GM18499 (cell line): Measurements from ENCODE around the gene EPHB3.

ENCODE experiments used
- ATAC-seq: cut with Tn5 transposase; IDR thresholded peaks from one replicate; pipeline ENCODE4 v1.9.1; 2021; ENCODE audit warnings: moderate number of reproducible peaks; ENCODE audit not compliant: insufficient read depth, unreplicated experiment

EPHB3 gene

GRCh38 chr3:184542577-184542976 lies 19.0 kb upstream of the EPHB3 start:
- ATAC-seq: no peak

DNA sequence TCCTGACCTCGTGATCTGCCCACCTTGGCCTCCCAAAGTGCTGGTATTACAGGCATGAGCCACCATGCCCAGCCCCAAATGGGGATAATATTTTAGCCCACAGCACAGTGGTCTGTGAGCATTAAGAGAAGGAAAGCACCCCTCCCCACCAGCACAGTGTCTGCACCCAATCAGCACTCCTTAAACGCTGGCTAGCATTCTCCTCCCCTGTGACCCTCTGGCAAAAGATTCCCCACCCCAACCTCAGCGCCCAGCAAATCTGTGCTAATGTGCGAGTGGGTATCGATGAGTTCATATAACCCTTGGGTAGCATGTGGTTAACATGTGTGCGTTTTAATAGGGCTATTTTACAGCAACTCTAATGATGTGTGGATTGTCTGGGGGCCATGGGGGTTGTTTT lies 18.3 kb upstream of the EPHB3 start:
- no peak for ATAC-seq

DNA sequence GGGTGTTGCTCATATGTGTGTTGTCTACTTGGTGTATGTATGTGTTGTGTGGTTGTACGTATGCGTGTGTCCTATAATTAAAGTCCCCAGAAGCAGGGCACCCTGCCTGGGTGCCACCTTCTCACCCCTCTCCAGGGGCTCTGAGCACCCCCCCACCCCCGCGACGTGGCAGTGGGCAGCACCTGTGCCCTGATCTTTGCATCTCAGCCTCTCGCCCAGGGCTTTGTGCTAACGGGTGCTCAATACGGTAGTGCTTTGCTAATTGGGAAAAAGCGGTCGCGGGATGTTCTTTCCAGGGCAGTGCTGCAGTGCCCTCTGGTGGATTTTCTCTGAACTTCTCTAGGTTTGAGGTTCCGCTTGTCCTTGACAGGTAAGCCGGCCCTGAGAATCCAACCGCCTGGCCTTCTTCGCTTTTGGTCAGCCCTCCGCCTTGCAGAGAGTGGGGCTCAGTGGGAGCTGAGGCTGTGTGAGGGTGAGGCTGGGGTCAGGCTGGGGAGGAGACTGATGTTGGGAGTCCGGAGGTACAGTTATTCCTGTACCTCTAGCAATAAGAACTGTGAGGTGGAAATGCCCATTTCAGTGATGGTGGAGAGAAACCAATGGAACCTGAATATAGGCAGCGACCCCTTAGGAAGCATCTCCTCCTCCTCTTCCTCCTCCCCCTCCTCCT lies 17.6 kb upstream of the EPHB3 start:
- ATAC-seq: no peak

DNA sequence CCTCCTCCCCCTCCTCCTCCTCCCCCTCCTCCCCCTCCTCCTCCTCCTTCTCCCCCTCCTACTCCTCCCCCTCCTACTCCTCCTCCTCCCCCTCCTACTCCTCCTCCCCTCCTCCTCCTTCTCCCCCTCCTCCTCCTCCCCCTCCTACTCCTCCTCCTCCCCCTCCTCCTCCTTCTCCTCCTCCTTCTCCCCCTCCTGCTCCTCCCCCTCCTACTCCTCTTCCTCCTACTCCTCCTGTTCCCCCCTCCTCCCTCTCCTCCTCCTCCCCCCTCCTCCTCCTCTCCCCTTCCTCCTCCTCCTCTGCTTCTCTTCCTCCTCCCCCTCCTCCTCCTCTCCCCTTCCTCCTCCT lies 17.1 kb upstream of the EPHB3 start:
- ATAC-seq: no peak

- no peak for ATAC-seq
These were observed 15.8 kb upstream of the EPHB3 start for GRCh38 chr3:184545769-184546168.

- no peak for ATAC-seq
These were observed 15.3 kb upstream of the EPHB3 start for GRCh38 chr3:184546252-184546651.

GRCh38 chr3:184549796-184550577 lies 11.6 kb upstream of the EPHB3 start:
- ATAC-seq: no peak

DNA sequence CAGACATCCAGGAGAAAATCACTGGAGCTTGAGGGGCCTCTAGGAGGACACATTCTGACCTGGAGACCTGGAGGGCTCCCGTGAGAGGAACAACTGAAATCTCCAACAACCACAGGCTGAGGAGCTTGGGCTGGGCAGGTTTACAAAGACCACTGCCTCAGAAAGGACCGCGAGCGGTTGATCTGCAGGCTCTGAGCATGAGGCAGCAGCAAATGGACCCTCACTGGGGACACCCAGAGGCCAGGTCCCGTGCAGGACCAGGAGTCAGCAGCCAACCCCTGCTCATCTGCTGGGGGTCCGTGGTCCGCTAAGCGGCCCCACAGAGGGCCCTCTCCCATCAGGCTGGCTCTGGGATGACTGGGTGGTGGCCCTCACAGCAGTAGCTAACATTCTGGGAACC lies 10.5 kb upstream of the EPHB3 start:
- no peak for ATAC-seq

DNA sequence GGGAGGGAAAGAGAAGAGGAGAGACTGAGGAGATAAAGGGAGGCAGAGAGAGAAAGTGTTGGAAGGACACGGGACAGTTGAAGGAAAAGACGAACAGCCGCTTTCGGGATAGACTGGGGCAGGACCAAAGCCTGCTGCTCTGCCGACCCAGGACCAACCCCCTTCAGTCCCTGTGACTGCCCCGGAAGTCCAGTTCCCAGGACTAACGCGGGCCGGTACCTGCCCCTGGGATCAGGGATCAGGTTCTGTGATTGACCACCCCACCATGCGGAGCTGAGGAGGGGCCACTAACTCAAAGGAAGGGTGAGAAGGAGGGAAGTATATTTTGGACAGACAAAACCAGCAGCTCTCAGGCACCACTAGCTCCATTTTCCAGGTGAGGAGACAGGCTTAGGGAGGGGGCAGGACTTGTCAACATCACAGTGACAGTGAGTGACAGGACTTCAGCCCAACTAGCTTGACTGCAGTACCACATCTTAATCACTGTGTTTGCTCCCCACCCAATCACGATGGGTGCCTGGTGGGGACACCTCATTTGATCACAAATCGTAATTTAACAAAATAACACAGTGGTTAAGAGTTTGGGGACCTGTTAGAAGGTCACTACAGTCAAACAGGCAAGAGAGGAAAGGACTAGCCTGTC lies 9.8 kb upstream of the EPHB3 start:
- ATAC-seq: no peak

- ATAC-seq: no peak
These were observed 9.3 kb upstream of the EPHB3 start for GRCh38 chr3:184552296-184552695.

DNA sequence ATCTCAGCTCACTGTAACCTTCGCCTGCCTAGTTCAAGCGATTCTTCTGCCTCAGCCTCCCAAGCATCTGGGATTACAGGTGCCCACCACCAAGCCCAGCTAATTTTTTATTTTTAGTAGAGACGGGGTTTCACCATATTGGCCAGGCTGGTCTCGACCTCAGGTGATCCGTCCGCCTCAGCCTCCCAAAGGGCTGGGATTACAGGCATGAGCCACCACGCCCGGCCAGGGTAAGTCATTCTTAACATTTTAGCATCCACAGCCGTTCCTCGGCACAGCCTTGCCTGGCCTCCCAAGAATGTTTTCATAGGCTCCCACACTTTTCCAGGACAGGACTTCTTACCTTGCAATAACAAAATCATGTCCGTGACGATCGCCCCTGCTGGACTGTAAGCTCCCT lies 8.7 kb upstream of the EPHB3 start:
- no peak for ATAC-seq

GRCh38 chr3:184553385-184553784 lies 8.2 kb upstream of the EPHB3 start:
- no peak for ATAC-seq

DNA sequence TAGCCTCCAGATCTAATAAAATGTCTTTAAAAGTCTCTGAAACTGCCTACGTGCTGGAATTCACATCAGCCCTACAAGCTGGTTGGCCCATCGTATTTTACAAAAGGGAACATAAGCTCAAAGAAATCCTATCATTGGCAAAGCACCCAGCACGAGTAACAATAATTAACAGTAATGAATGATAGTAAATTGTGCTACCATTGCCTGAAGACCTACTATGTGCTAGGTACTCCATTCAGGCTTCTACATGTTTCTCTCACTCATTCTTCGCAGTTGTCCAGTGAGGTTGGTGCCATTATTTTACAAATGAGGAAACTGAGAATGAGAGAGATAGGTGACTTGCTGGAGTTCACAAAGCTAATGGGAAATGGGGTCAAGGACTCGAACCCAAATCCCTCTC lies 7.1 kb upstream of the EPHB3 start:
- ATAC-seq: no peak

- ATAC-seq: no peak
These were observed 4.8 kb upstream of the EPHB3 start for GRCh38 chr3:184556582-184557347.

DNA sequence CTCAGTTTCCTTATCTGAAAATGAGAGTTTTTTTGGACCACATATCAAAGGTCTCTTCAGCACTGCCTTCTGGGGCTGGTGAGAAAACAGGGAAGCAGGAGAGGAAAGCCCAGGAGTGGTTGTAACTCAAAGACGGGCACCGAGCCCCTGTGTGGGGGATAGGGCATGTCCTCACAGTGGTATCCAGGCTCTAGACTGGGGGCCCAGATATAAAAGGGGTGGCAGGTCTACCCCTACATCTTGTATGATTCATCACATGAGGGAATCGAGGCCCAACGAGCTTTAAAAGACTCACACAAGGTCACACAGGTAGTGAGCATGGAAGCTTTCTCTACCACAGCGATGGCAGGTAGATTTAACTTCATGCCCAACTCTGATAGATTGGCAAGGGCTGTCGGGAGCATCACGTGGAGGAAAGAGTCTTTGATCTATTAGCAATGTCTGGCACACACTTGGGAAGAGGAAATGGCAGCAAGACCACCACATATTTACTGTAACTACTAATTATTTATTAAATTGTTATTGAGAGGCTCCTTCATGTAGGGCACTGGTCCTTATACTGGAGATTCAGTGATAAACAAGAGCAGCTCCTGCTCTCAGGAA lies 4.1 kb upstream of the EPHB3 start:
- ATAC-seq: no peak

DNA sequence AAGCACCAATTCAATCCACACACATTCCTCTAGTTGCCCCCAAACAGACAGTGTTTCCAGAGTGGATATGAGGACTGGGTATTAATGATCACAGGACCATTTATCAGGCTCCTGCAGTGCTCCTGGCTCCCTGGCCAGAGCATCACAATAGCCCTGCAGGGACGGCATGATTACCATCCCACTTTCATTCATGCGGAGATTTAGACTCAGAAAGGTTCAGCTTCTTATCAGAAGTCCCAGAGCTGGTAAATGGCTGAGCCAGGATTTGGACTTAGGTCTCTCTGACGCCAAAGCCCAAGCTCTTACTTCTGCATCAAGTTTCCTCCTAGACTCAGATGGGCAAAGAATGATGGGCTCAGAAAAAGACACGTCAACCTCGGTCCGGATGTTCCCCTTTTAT lies 2.9 kb upstream of the EPHB3 start:
- ATAC-seq: no peak

DNA sequence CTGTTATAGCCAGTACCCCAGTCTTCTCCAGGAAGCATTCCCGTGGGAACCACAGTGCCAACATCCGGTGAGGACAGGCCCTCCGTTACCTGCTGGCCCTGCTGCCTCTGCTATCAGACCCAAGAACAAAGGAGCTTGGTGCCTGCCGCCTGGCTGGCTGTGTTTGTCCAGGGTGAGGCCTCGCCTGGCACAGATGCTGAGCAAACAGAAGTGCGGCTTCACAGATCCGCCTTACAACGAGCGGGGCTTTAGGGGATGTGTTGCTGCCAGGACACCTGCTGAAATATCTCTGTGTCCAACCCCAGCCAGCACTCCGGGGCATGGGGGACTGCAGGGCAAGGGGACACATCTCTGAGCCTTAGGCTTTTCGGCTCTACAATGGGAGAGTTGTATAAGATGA lies 2.2 kb upstream of the EPHB3 start:
- ATAC-seq: no peak

DNA sequence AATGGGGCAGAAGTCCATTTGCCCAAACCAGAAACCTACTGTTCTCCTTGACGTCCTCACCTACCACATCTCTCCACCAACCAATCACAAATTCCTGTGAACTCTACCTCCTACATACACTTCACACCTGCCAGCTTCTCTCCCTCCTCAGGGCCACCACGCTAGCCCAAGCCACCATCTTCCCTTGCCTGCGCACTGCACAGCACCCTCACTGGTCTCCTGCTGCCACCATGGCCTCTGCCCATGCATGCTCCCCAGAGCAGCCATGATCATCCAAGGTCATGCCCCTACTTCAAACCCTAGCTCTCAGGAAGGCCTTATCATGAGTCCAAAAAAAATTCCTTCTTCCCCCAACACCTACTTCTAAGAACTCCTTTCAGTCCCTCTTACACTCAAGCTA lies 1.1 kb upstream of the EPHB3 start:
- ATAC-seq: no peak

GRCh38 chr3:184561913-184562877 lies 610 bp downstream of the EPHB3 start:
- ATAC-seq: no peak
